Hepatocyte (in vitro differentiated cells): ENCODE measurements around the gene AKAP12. TPM values are rescaled to one million over a fixed set of nuclear protein-coding genes. Genes with fewer than 3 reads are reported as not detected.

Experiments
- DNase-seq: peaks from one replicate; pipeline ENCODE4 v3.0.0-alpha.2; 2016; ENCODE audit warnings: low spot score
- H2AFZ ChIP-seq: fragments of 200-600 bp; sonication (generic); 2 replicates; pipeline ENCODE4 v1.6.0; 2016; ENCODE audit warnings: antibody characterized with exemption, mild to moderate bottlenecking
- H3K27ac ChIP-seq: fragments of 200-600 bp; sonication (generic); 2 replicates; pipeline ENCODE4 v1.5.1; 2016; ENCODE audit warnings: mild to moderate bottlenecking
- H3K27me3 ChIP-seq: fragments of 200-600 bp; sonication (generic); 2 replicates; pipeline ENCODE4 v1.6.1; 2016
- H3K36me3 ChIP-seq: fragments of 200-600 bp; sonication (generic); replicated peaks from 2 replicates; pipeline ENCODE4 v1.5.1; 2016; ENCODE audit warnings: low read depth; ENCODE audit not compliant: insufficient read depth
- H3K4me1 ChIP-seq: fragments of 200-600 bp; sonication (generic); 2 replicates; pipeline ENCODE4 v1.5.1; 2016; ENCODE audit warnings: mild to moderate bottlenecking, moderate library complexity; ENCODE audit not compliant: insufficient read depth
- H3K4me2 ChIP-seq: fragments of 200-600 bp; sonication (generic); 2 replicates; pipeline ENCODE4 v1.6.0; 2016
- H3K4me3 ChIP-seq: fragments of 200-600 bp; sonication (generic); 2 replicates; pipeline ENCODE4 v1.5.1; 2016; ENCODE audit warnings: mild to moderate bottlenecking
- H3K79me2 ChIP-seq: fragments of 200-600 bp; sonication (generic); 2 replicates; pipeline ENCODE4 v1.6.0; 2017; ENCODE audit warnings: mild to moderate bottlenecking
- H3K9me2 ChIP-seq: fragments of 200-600 bp; sonication (generic); replicated peaks from 2 replicates; pipeline ENCODE4 v1.6.0; 2017; ENCODE audit warnings: mild to moderate bottlenecking; ENCODE audit not compliant: insufficient read depth
- H3K9me3 ChIP-seq: fragments of 200-600 bp; sonication (generic); 2 replicates; pipeline ENCODE4 v1.5.1; 2016; ENCODE audit warnings: low read depth, mild to moderate bottlenecking
- H4K20me1 ChIP-seq: fragments of 200-600 bp; sonication (generic); 2 replicates; pipeline ENCODE4 v1.6.0; 2016; ENCODE audit warnings: mild to moderate bottlenecking; ENCODE audit not compliant: insufficient read depth, poor library complexity, severe bottlenecking
- CTCF ChIP-seq: fragments of 200-600 bp; sonication (generic); IDR thresholded peaks from 2 replicates; pipeline ENCODE4 v1.5.1; 2016; ENCODE audit warnings: antibody characterized with exemption, mild to moderate bottlenecking; ENCODE audit not compliant: poor library complexity
- EZH2 ChIP-seq: fragments of 200-600 bp; sonication (generic); IDR thresholded peaks from 2 replicates; pipeline ENCODE4 v1.6.1; 2016; ENCODE audit warnings: antibody characterized with exemption, mild to moderate bottlenecking, borderline replicate concordance
- EZH2phosphoT487 ChIP-seq: fragments of 200-600 bp; sonication (generic); IDR thresholded peaks from one replicate; pipeline ENCODE4 v1.6.1; 2018; ENCODE audit warnings: antibody characterized with exemption, mild to moderate bottlenecking, low read depth, moderate library complexity; ENCODE audit not compliant: unreplicated experiment, severe bottlenecking
- whole genome bisulfite sequencing: methylation state at CpG from one replicate; pipeline ENCODE4 v1.1.6; 2016; ENCODE audit warnings: low lambda C conversion rate; ENCODE audit errors: missing lambda C conversion rate; 5-methylcytosine and 5-hydroxymethylcytosine counted together
- polyA plus RNA-seq: library from polyadenylated mRNA; unstranded; fragments of >200 nt; fragmentation: Nextera tagmentation; extraction: Ambion mirVana; gene quantifications from 2 replicates; pipeline ENCODE4 v1.2.1, GENCODE V29; 2016
- total RNA-seq: library from RNA; depleted of rRNA; stranded (reverse); fragments of >200 nt; gene quantifications from 2 replicates; pipeline ENCODE4 v1.2.3, GENCODE V29; 2014

The AKAP12 gene
- total and polyA plus RNA-seq, 2 experiments from 2014 or later: 32.1 to 46.2 TPM

GRCh38 chr6:151365233-151365632 lies 125.5 kb downstream of the AKAP12 start:
- Histone ChIP-seq H3K9me2 (no peaks in the 10 kb centered on the region), H3K27me3 (no peaks in the 10 kb centered on the region), H3K4me3 (no peak overlapping the region), H2AFZ (no peak overlapping the region), H3K79me2 (no peaks in the 10 kb centered on the region), H4K20me1 (no peaks in the 10 kb centered on the region), H3K4me1 (no peaks in the 10 kb centered on the region), H3K27ac (no peak overlapping the region), H3K4me2 (no peak overlapping the region), H3K9me3 (no peaks in the 10 kb centered on the region), H3K36me3 (no peaks in the 10 kb centered on the region)
- TF ChIP-seq CTCF (no peak), EZH2 (no peak), EZH2phosphoT487 (no peak)
- WGBS: 99% methylated on average over 6 of the region's 6 CpGs
- no peak for DNase-seq

DNA sequence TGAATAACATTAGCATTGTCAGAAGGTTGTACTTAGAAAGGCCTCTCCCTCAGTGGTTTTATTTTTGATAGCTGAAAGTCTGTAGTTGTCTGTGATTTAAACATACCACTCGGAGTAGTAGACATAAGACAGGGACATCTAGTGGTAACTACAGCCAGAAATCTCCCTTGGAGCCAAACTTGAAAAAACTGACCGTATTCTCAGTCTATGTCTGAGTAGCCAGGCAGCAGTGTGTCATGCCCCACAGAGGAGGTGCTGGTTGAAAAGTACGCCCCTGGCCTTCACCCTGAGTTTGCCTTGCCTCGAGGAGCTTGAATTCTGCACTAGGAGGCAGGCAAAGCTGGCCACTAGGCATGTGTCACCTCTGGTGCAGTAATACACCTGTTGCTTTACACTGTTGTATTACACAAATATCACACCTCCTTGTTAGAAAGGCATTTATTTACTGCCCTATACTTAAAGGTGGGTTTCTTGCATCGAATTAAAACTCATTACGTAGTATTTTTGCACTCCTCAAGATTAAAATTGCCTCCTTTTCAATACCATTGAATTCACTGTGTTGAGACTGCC lies 130.8 kb downstream of the AKAP12 start:
- H3K4me3 ChIP-seq: no peak overlapping the region
- DNase-seq: no peak
- TF ChIP-seq CTCF (peak; percentile 24), EZH2phosphoT487 (no peak)
- no peaks in the 10 kb centered on the region for H3K27me3 ChIP-seq
- H2AFZ ChIP-seq: no peak overlapping the region
- H3K79me2 ChIP-seq: peaks cover 17% of the 10 kb centered on the region
- H3K4me1 ChIP-seq: no peaks in the 10 kb centered on the region
- no peaks in the 10 kb centered on the region for H3K36me3 ChIP-seq
- WGBS: 85% methylated on average over 6 of the region's 6 CpGs
- H3K4me2 ChIP-seq: no peak overlapping the region
- no peak overlapping the region for H3K27ac ChIP-seq
- no peaks in the 10 kb centered on the region for H3K9me3 ChIP-seq
- H4K20me1 ChIP-seq: no peaks in the 10 kb centered on the region
- H3K9me2 ChIP-seq: no peaks in the 10 kb centered on the region

- WGBS: 96% methylated on average over 5 of the region's 5 CpGs
- Histone ChIP-seq H4K20me1 (no peaks in the 10 kb centered on the region), H3K9me3 (no peaks in the 10 kb centered on the region), H3K4me3 (no peak overlapping the region), H3K27me3 (no peaks in the 10 kb centered on the region), H2AFZ (no peak overlapping the region), H3K9me2 (no peaks in the 10 kb centered on the region), H3K4me2 (no peak overlapping the region), H3K36me3 (no peaks in the 10 kb centered on the region), H3K27ac (no peak overlapping the region), H3K79me2 (peaks cover 32% of the 10 kb centered on the region), H3K4me1 (no peaks in the 10 kb centered on the region)
- no peak for TF ChIP-seq EZH2
- TF ChIP-seq CTCF: no peak
- no peak for TF ChIP-seq EZH2phosphoT487
- DNase-seq: no peak
Observed at GRCh38 chr6:151372164-151372563, 132.4 kb downstream of the AKAP12 start.
